ENCODE measurements around the gene NTN1.
A peak's percentile ranks its signal among the peaks of the same experiment; 100 is the strongest.
"Not testable (repeated sequence)": the region's sequence is repeated elsewhere in the genome, so short reads cannot be mapped to it uniquely, and the experiment has no call there.

NTN1 gene

DNA sequence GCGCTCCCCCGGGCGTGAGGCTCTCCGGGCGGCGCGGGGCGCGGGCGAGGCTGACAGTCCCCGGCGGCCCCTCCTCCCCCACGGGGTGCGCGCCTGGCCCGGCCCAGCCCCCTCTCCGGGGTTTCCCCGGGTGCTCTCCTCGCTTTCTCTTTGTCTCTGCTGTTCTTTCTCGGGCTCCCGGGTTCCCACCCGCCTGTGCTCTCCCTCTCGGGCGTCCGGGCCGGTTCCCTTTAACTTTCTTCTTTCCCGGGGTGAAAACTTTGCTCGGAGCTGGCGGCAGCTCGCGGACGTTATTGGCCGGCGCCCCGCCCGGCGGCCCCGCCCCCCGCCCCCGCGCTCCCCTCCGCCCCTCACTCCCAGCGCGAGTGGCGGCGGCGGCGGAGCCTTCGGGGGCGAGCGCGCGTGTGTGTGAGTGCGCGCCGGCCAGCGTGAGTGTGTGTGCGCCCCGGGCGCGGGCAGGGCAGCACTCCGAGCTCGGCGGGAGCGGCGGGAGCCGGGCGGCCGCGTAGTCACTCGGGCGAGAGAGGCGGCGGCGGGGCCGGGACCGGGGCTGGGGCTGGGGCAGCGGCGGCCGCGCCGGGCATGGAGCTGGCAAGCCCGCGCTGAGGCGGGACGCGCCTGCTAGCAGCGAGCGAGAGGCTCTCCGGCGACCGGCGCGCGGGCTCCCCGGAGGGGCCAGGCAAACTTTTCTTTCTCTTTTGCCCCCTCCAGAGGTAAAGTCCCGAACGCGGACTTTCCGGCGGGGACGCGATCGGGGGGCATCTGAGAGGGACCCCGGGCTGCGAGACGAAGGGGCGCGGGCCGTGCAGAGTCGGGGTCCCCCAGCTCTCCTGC lies at the start of gene NTN1:
TSS of gene NTN1 (plus strand) at position 353 of the 834 bp plus-strand sequence. CDS start 864 bp downstream, outside the sequence.
- TF ChIP-seq ZNF274 (IDR thresholded peaks at IDR 0.05; ENCODE audit: low read depth, low read length): no peak
- peak within 1 kb of the TSS; percentile 73 for H3K4me3 ChIP-seq (ENCODE audit: low read length)

DNA sequence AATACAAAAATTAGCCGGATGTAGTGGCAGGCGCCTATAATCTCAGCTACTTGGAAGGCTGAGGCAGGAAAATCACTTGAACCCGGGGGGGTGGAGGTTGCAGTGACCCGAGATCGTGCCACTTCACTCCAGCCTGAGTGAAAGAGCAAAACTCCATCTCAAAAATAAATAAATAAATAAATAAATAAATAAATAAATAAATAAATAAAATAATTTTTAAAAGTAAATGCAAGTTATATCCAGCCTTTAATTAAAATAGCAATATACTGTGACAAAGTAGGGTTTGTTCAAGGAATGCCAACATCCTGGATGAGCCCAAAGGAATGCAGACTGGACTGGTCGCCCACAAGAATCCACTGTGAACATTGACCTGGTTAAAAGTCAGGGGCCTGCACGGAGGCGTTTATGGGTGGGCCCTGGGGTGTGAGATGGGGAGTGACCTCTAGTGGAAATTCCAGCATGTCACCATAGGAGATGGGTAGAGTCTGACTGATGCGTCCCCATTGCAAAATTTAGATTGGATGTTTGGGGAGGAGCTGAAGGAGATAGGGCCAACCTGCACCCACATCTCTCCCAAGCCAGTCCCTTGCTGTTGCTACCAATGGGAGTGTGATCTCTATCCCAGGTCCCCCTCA lies 46.1 kb upstream of the NTN1 start:
- no peak for TF ChIP-seq ZNF274 (IDR thresholded peaks at IDR 0.05; ENCODE audit: low read depth, low read length)
- H3K4me3 ChIP-seq (ENCODE audit: low read length): no peak overlapping the region

DNA sequence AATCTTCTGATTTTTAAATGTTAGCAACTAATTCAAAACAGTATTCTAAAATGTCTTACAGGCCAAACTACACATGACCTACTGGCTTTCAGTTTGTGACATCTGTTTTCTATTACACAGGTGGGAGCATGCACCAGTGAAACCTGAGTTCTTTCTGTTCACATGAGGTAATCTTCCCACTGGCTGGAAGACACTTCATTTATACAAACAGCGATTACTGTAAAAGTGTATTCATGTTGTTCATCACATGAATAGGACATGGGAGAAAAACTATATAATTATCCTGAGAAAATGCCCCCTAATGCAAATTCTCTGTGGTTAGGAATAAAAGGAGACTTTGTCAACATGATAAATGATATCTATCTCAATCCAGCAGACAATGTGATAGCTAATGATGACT lies 44.7 kb upstream of the NTN1 start:
- no peak for TF ChIP-seq ZNF274 (IDR thresholded peaks at IDR 0.05; ENCODE audit: low read depth, low read length)
- no peak overlapping the region for H3K4me3 ChIP-seq (ENCODE audit: low read length)

DNA sequence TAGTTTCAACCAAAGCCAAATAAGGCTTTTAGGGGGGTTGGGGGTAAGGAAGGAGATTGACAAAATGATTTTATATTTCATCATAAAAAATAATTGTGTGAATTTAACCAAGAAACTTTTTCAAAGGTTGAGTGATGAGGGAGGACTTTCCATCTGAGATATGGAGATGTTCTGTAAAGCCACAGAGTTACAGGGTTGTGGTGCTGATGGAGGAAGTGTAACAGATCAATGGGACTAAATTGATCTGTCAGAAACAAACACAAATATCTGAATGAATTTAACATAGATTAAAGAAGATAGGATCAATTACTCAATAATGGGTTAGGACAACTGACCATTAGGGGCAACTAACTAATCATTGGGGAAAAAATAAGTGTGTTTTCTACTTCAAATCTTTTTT lies 41.6 kb upstream of the NTN1 start:
- no peak for TF ChIP-seq ZNF274 (IDR thresholded peaks at IDR 0.05; ENCODE audit: low read depth, low read length)
- no peak overlapping the region for H3K4me3 ChIP-seq (ENCODE audit: low read length)

DNA sequence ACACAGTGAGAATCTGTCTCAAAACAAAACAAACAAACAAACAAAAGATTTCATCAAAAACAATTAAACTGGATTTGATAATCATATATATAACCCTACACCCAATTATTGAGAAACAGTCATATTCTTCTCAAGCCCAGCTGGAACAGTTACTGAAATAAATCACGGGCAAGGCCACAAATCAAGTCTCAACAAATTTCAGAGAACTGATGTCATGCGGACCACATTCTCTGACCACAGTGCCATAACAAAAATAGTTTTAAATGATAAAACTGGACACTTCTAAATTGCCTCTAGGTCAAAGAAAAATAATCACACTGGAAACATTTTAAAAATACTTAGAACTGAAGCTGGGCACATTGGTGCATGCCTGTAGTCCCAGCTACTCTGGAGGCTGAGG lies 39.9 kb upstream of the NTN1 start:
- no peak overlapping the region for H3K4me3 ChIP-seq (ENCODE audit: low read length)
- TF ChIP-seq ZNF274 (IDR thresholded peaks at IDR 0.05; ENCODE audit: low read depth, low read length): no peak

DNA sequence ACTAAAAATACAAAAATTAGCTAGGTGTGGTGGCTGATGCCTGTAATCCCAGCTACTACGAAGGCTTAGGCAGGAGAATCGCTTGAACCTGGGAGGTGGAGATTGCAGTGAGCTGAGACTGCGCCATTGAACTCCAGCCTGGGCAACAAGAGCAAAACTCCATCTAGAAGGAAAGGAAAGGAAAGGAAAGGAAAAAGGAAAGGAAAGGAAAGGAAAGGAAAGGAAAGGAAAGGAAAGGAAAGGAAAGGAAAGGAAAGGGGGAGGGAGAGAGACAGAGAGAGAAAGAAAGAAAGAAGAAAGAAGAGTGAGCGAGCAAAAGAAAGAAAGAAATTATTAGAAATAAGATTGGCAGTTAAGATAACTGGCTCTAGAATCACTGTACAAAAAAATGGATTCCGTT lies 37.1 kb upstream of the NTN1 start:
- not testable (repeated sequence) for H3K4me3 ChIP-seq (ENCODE audit: low read length)

DNA sequence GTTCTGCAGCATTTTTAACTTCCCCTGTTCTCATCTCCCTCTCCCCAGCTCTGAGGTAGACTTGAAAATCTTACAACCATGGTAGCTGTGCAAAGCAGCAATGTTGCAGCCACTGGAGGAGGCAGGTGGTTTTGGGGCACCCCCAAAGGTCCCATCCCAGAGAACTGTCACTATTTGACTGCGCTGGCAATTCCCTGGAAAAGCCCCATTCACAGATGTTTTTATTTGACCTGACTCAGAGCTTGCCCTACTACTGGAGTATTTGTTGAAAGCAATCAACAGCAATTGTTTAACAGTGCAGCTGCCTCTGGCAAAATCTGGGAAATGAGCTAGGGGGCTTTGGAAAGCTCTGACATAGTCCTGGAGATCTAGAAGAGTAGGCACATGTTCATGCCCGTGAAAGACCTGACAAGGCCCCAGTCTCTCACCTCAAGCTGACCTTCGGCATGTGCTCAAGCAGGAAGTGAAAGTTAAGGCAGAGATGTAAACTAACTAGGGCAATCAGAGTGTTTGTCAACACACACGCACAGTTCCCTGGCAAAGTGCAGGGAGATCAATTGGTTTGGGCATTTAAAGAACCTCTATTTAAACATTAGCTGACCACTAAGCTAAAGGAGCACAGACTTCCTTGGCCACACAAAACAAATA lies 36.1 kb upstream of the NTN1 start:
- no peak overlapping the region for H3K4me3 ChIP-seq (ENCODE audit: low read length)
- TF ChIP-seq ZNF274 (IDR thresholded peaks at IDR 0.05; ENCODE audit: low read depth, low read length): no peak

DNA sequence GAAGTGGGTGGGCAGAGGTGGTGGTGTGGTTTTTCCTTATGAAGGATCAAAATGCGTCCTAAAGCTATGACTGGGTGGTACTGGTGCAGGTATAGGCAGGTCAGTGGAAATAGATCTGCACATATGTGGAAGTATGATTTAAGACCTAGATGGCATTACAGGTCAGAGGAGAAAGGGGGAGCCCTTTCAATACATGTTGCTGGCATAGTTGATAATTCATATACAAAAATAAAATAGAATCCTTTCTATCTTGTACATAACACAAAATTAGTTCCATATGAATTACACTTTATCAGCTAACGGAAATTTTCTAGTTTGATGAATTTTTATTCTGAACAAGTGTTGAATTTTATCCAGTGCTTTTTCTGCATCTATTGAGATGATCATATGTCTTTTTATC lies 35.0 kb upstream of the NTN1 start:
- H3K4me3 ChIP-seq (ENCODE audit: low read length): no peak overlapping the region
- no peak for TF ChIP-seq ZNF274 (IDR thresholded peaks at IDR 0.05; ENCODE audit: low read depth, low read length)

DNA sequence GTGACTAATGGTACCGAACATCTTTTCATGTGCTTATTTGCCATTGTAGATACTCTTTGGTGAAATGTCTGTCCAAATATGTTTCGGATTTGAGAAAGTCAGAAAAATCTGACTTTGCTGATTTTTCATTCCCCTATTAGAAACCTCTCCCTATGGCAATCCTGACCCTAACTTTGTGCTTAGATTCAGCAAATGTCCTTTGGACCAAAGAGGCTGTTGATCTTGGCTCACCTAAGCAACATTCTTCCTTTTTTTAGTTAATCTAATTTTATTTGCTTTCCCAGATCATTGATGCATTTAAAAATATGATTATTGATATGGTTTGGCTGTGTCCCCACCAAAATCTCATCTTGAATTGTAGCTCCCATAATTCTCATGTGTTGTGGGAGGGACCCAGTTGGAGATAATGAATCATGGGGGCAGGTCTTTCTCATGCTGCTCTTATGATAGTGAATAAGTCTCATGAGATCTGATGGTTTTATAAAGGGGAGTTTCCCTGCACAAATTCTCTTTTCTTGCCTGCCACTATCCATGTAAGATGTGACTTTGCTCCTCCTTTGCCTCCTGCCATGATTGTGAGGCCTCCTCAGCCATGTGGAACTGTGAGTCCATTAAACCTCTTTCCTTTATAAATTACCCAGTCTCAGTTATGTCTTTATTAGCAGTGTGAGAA lies 32.9 kb upstream of the NTN1 start:
- H3K4me3 ChIP-seq (ENCODE audit: low read length): not testable (repeated sequence)

DNA sequence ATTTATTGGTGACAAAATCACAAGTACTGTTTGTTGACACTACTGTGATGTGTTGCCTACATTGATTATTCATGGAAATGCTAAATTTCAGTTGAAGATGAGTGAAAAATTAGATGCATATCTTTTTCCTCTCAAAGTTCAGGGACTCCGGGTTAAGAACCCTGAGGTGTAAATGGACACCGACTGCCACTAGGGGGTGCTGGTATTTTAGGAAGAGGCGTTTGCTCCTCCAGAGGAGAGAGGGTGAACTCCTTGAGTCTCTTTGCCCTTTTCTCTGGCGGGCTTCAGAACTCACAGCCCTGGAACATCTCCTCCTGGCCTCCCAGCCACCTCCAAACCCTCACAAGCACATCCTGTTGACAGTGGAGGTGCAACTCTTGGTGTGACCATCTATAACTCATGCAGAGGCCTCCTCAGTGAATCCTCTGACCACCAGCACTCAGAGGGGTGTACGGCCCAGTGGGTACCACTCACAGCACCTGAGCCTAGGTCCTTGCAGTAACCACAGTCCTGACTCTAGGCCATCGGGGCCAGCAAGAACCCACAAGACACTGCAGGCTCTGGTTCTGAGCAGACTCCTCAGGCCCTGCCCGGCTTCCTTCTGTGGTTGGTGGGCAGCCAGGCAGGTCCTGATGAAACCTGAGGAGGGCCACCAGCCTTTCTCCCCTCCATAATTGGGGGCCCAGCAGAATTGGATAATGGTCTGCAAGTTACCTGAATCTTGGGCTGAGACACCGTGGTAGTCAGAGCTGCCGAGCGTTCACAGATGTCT lies 29.6 kb upstream of the NTN1 start:
- no peak for TF ChIP-seq ZNF274 (IDR thresholded peaks at IDR 0.05; ENCODE audit: low read depth, low read length)
- no peak overlapping the region for H3K4me3 ChIP-seq (ENCODE audit: low read length)

DNA sequence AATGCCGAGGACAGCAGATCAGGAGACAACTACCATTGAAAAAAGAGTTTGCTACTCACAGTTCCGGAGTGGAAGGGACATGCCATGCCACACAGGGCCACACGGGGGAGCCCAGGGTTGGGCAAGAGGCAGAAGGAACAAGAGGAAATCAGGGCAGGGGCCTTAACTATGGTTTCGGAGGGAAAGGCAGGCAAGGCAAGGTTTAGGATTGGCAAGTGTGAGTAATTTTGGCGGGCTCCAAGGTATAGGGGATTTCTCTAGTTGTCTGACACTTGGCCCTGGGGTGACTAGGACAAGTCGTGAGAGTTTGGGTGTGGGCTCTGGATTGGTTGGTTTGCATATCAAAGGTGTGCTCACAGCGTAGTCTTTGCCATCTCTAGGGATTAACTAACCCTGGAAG lies 27.0 kb upstream of the NTN1 start:
- TF ChIP-seq ZNF274 (IDR thresholded peaks at IDR 0.05; ENCODE audit: low read depth, low read length): no peak
- no peak overlapping the region for H3K4me3 ChIP-seq (ENCODE audit: low read length)

DNA sequence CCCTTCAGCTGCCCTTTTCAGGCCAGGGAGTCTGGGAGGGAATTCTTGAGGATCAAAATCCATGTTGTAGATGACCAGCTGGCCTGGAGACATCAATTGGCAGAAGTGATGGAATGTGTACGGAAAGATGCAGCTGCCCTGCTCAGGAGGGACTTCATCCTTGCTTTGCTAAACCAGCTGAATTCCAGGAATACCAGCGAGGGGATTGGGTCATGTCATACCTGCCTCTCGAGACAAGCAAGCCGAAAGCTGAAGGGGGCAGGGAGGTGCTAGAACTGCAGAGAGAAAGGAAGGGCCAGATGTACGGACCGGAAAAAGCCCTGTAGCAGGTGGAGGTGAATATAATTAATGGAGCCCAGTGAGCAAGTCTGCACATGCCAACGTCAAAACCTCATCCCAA lies 25.6 kb upstream of the NTN1 start:
- no peak for TF ChIP-seq ZNF274 (IDR thresholded peaks at IDR 0.05; ENCODE audit: low read depth, low read length)
- H3K4me3 ChIP-seq (ENCODE audit: low read length): no peak overlapping the region

DNA sequence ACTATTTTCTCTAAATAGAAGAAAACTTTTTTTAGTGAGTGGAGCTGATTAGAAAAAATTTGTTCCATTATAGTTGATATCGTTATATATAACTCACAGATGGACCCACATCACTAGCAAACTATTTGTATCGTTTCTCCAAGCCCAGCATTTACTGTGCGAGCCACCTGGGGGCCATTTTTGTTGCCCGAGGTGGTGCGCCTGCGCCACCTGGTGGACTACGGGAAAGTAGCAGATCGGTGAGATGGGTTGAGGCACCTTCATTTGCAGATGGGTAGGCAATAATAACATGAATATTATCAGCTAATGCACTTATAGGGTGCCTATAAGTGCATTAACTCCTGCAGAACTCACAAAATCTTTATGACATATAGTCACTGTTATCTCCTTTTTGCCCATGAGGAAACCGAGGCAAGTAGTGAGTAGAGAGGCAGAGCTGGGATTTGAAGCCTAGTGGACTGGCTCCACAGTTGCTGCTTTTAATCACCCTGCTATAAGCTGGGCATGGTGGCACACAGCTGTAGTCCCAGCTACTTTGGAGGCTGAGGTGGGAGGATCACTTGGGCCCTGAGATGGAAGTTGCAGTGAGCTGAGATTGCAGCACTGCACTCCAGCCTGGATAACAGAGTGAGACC lies 23.2 kb upstream of the NTN1 start:
- H3K4me3 ChIP-seq (ENCODE audit: low read length): no peak overlapping the region
- TF ChIP-seq ZNF274 (IDR thresholded peaks at IDR 0.05; ENCODE audit: low read depth, low read length): no peak

Measured in GM08714 (cell line).